Measurements from ENCODE around the gene ADCY9.

DNA sequence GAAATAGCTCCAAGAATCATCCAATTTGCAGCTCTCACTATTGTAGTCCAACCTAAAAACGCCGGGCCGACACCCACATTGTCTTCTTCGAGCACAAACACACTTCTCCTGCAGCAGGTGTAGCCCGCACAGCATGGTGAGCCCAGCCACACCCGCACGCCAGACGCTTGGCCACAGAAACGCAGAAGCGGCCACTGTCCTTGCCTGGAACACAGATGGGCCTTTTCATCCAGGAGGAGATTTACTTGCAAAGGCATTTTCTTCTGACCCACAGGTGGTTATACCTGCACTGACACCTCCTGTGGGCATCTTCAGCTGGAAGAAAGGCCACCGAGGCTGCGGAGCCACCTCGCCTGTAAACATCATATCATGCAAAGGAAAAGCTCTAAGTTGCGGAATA is 98.4 kb downstream of the ADCY9 start:
- TF ChIP-seq POLR2AphosphoS5 (IDR thresholded peaks at IDR 0.05) (no peak), CTCF (IDR thresholded peaks at IDR 0.05 in 8 of 11, conservative IDR thresholded peaks at IDR 0.05 in 3 of 11) (no peak), POLR2A (IDR thresholded peaks at IDR 0.05) (no peak)

Measured in spleen (tissue), 7 donors.